A549 (cell line): ENCODE results near the gene SEC31A.

Source experiments
- CHD2 ChIP-seq: fragments of 150-350 bp; IDR thresholded peaks from 2 replicates; pipeline ENCODE4 v1.6.1; 2014; ENCODE audit warnings: low read length; ENCODE audit not compliant: partially characterized antibody
- EP300 ChIP-seq, 2 experiments: fragments of >200 bp; sonication (Bioruptor Twin); formaldehyde crosslinking; IDR thresholded peaks; 2 replicates in 1 of 2; 3 replicates in 1 of 2; pipeline ENCODE4 v1.6.1; 2016 to 2017
- JUN ChIP-seq, 2 experiments: fragments of >200 bp; sonication (Bioruptor Twin); formaldehyde crosslinking; IDR thresholded peaks; 2 replicates in 1 of 2; 3 replicates in 1 of 2; pipeline ENCODE4 v1.6.1; 2016 to 2017
- MAZ ChIP-seq: fragments of 150-350 bp; IDR thresholded peaks from 2 replicates; pipeline ENCODE4 v1.6.1; 2014; ENCODE audit warnings: antibody characterized with exemption, low read depth, low read length, borderline replicate concordance
- NPAS2 ChIP-seq: fragments of 250-450 bp; sonication (Bioruptor Pico); IDR thresholded peaks from 2 replicates; pipeline ENCODE4 v1.8.0; 2022; ENCODE audit warnings: mild to moderate bottlenecking, moderate library complexity, borderline replicate concordance
- POLR2A ChIP-seq: IDR thresholded peaks from 2 replicates; pipeline ENCODE4 v1.6.1; 2012; ENCODE audit warnings: mild to moderate bottlenecking, low read length
- POLR2AphosphoS2 ChIP-seq: conservative IDR thresholded peaks from 2 replicates; pipeline ENCODE4 v1.6.1; 2012; ENCODE audit warnings: low read length, improper control_type of control experiment, inconsistent platforms
- ZFP36 ChIP-seq: fragments of 450-650 bp; IDR thresholded peaks from 2 replicates; pipeline ENCODE4 v1.6.1; 2014; ENCODE audit warnings: borderline replicate concordance; ENCODE audit not compliant: partially characterized antibody
- TF ChIP-seq, protein P1 (sequence below): fragments of >200 bp; sonication (Bioruptor Twin); formaldehyde crosslinking; IDR thresholded peaks from 3 replicates; pipeline ENCODE4 v1.5.1; 2016
- TF ChIP-seq, protein P2 (sequence below): fragments of 200-600 bp; sonication (generic); IDR thresholded peaks from 2 replicates; pipeline ENCODE4 v1.6.1; 2016; ENCODE audit warnings: antibody characterized with exemption, mild to moderate bottlenecking, moderate library complexity
- TF ChIP-seq, protein P3 (sequence below): fragments of 450-650 bp; IDR thresholded peaks from 2 replicates; pipeline ENCODE4 v1.6.1; 2014; ENCODE audit warnings: antibody characterized with exemption
- TF ChIP-seq, protein P4 (sequence below): fragments of 150-350 bp; IDR thresholded peaks from 2 replicates; pipeline ENCODE4 v1.6.1; 2014; ENCODE audit warnings: low read depth, mild to moderate bottlenecking, low read length
- TF ChIP-seq, protein P5 (sequence below): IDR thresholded peaks from 2 replicates; pipeline ENCODE4 v1.6.1; 2012

DNA sequence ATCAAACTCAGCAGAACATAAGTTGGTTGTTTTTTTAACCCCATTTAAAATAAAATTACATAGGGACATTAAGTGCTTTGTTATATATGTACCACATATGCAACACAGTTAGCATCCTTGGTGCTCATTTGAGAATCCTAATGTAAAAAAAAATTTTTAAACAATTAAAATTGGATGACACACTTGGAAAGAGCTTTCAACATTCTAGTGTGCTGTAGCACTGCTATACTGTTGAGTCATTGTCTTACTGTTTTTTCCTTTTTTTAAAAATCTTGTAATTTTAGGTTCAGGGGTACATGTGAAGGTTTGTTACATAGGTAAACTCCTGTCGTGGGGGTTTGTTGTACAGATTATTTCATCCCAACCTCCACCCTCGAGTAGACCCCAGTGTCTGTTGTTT lies 22.4 kb upstream of the SEC31A start:
- TF ChIP-seq, protein P1, sequence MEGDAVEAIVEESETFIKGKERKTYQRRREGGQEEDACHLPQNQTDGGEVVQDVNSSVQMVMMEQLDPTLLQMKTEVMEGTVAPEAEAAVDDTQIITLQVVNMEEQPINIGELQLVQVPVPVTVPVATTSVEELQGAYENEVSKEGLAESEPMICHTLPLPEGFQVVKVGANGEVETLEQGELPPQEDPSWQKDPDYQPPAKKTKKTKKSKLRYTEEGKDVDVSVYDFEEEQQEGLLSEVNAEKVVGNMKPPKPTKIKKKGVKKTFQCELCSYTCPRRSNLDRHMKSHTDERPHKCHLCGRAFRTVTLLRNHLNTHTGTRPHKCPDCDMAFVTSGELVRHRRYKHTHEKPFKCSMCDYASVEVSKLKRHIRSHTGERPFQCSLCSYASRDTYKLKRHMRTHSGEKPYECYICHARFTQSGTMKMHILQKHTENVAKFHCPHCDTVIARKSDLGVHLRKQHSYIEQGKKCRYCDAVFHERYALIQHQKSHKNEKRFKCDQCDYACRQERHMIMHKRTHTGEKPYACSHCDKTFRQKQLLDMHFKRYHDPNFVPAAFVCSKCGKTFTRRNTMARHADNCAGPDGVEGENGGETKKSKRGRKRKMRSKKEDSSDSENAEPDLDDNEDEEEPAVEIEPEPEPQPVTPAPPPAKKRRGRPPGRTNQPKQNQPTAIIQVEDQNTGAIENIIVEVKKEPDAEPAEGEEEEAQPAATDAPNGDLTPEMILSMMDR = no peak
- TF ChIP-seq POLR2AphosphoS2 = no peak
- TF ChIP-seq POLR2A = no peak
- TF ChIP-seq, protein P2, sequence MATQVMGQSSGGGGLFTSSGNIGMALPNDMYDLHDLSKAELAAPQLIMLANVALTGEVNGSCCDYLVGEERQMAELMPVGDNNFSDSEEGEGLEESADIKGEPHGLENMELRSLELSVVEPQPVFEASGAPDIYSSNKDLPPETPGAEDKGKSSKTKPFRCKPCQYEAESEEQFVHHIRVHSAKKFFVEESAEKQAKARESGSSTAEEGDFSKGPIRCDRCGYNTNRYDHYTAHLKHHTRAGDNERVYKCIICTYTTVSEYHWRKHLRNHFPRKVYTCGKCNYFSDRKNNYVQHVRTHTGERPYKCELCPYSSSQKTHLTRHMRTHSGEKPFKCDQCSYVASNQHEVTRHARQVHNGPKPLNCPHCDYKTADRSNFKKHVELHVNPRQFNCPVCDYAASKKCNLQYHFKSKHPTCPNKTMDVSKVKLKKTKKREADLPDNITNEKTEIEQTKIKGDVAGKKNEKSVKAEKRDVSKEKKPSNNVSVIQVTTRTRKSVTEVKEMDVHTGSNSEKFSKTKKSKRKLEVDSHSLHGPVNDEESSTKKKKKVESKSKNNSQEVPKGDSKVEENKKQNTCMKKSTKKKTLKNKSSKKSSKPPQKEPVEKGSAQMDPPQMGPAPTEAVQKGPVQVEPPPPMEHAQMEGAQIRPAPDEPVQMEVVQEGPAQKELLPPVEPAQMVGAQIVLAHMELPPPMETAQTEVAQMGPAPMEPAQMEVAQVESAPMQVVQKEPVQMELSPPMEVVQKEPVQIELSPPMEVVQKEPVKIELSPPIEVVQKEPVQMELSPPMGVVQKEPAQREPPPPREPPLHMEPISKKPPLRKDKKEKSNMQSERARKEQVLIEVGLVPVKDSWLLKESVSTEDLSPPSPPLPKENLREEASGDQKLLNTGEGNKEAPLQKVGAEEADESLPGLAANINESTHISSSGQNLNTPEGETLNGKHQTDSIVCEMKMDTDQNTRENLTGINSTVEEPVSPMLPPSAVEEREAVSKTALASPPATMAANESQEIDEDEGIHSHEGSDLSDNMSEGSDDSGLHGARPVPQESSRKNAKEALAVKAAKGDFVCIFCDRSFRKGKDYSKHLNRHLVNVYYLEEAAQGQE = no peak
- TF ChIP-seq EP300 (IDR thresholded peaks at IDR 0.05) = no peak
- TF ChIP-seq, protein P3, sequence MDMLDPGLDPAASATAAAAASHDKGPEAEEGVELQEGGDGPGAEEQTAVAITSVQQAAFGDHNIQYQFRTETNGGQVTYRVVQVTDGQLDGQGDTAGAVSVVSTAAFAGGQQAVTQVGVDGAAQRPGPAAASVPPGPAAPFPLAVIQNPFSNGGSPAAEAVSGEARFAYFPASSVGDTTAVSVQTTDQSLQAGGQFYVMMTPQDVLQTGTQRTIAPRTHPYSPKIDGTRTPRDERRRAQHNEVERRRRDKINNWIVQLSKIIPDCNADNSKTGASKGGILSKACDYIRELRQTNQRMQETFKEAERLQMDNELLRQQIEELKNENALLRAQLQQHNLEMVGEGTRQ = no peak
- TF ChIP-seq MAZ = no peak
- TF ChIP-seq ZFP36 = no peak
- TF ChIP-seq, protein P4, sequence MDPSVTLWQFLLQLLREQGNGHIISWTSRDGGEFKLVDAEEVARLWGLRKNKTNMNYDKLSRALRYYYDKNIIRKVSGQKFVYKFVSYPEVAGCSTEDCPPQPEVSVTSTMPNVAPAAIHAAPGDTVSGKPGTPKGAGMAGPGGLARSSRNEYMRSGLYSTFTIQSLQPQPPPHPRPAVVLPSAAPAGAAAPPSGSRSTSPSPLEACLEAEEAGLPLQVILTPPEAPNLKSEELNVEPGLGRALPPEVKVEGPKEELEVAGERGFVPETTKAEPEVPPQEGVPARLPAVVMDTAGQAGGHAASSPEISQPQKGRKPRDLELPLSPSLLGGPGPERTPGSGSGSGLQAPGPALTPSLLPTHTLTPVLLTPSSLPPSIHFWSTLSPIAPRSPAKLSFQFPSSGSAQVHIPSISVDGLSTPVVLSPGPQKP = no peak
- TF ChIP-seq, protein P5, sequence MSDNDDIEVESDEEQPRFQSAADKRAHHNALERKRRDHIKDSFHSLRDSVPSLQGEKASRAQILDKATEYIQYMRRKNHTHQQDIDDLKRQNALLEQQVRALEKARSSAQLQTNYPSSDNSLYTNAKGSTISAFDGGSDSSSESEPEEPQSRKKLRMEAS = no peak
- no peak for TF ChIP-seq CHD2
- no peak for TF ChIP-seq NPAS2
- no peak for TF ChIP-seq JUN (IDR thresholded peaks at IDR 0.05)
